Measurements from ENCODE around the gene TEX52. TPM values are rescaled to one million over a fixed set of nuclear protein-coding genes. Genes with fewer than 3 reads are reported as not detected.

The TEX52 gene
- polyA plus RNA-seq, 4 donors: 0.22 to 2.5 TPM; not detected in 2

- WGBS, 3 donors: 61 to 72% (median 64%) methylated on average over 5 of the region's 5 CpGs
- Histone ChIP-seq H3K27ac (ENCODE audit: low read depth in 1 of 3, low read length in 2 of 3) (peak overlapping the region in 1 of 3 donors; percentile 39), H3K36me3 (ENCODE audit: control insufficient read depth in 3 of 3, insufficient read depth in 2 of 3, low read depth in 1 of 3, low read length in 3 of 3) (peaks cover 15 to 49% (median 21%) of the 10 kb centered on the region in 3 donors)
Observed at GRCh38 chr12:2804393-2805142, 52.3 kb downstream of the TEX52 start.

GRCh38 chr12:2803635-2804392 is 53.0 kb downstream of the TEX52 start:
- Histone ChIP-seq H3K27me3 (ENCODE audit: control insufficient read depth in 3 of 3, insufficient read depth in 3 of 3, low read length in 3 of 3) (no peaks in the 10 kb centered on the region), H3K9me3 (ENCODE audit: control insufficient read depth in 2 of 2, insufficient read depth in 1 of 2, low read depth in 1 of 2, low read length in 1 of 2) (no peaks in the 10 kb centered on the region), H3K36me3 (ENCODE audit: control insufficient read depth in 3 of 3, insufficient read depth in 2 of 3, low read depth in 1 of 3, low read length in 3 of 3) (peaks cover 20 to 53% (median 22%) of the 10 kb centered on the region in 3 donors), H3K4me3 (ENCODE audit: low read depth in 1 of 3, low read length in 3 of 3) (no peak overlapping the region), H3K4me1 (ENCODE audit: control insufficient read depth in 3 of 3, insufficient read depth in 2 of 3, low read depth in 1 of 3, low read length in 2 of 3) (peaks cover 0 to 7% (median 0%) of the 10 kb centered on the region in 3 donors), H3K27ac (ENCODE audit: low read depth in 1 of 3, low read length in 2 of 3) (peak overlapping the region in 1 of 3 donors; percentile 39)
- DNase-seq: no peak
- WGBS, 3 donors: 77 to 83% (median 80%) methylated on average over 7 of the region's 7 CpGs
- no peak for FAIRE-seq

More at GRCh38 chr12:2804393-2805142, 52.3 kb downstream of the TEX52 start:
- Histone ChIP-seq H3K9me3 (ENCODE audit: control insufficient read depth in 2 of 2, insufficient read depth in 1 of 2, low read depth in 1 of 2, low read length in 1 of 2) (no peaks in the 10 kb centered on the region), H3K4me3 (ENCODE audit: low read depth in 1 of 3, low read length in 3 of 3) (no peak overlapping the region), H3K27me3 (ENCODE audit: control insufficient read depth in 3 of 3, insufficient read depth in 3 of 3, low read length in 3 of 3) (no peaks in the 10 kb centered on the region), H3K4me1 (ENCODE audit: control insufficient read depth in 3 of 3, insufficient read depth in 2 of 3, low read depth in 1 of 3, low read length in 2 of 3) (peaks cover 0 to 7% (median 0%) of the 10 kb centered on the region in 3 donors)
- FAIRE-seq (no peak), DNase-seq (peak in 1 of 2 donors; percentile 67)

- H3K27me3 ChIP-seq (ENCODE audit: control insufficient read depth in 3 of 3, insufficient read depth in 3 of 3, low read length in 3 of 3): no peaks in the 10 kb centered on the region
- no peak overlapping the region for H3K4me3 ChIP-seq (ENCODE audit: low read depth in 1 of 3, low read length in 3 of 3)
- no peaks in the 10 kb centered on the region for H3K9me3 ChIP-seq (ENCODE audit: control insufficient read depth in 2 of 2, insufficient read depth in 1 of 2, low read depth in 1 of 2, low read length in 1 of 2)
- no peak for DNase-seq
- no peak for FAIRE-seq
- H3K36me3 ChIP-seq (ENCODE audit: control insufficient read depth in 3 of 3, insufficient read depth in 2 of 3, low read depth in 1 of 3, low read length in 3 of 3): peaks cover 21 to 62% (median 22%) of the 10 kb centered on the region in 3 donors
- peaks cover 0 to 12% (median 0%) of the 10 kb centered on the region in 3 donors for H3K4me1 ChIP-seq (ENCODE audit: control insufficient read depth in 3 of 3, insufficient read depth in 2 of 3, low read depth in 1 of 3, low read length in 2 of 3)
- no peak overlapping the region for H3K27ac ChIP-seq (ENCODE audit: low read depth in 1 of 3, low read length in 2 of 3)
- WGBS, 3 donors: 77 to 82% (median 80%) methylated on average over 16 of the region's 16 CpGs
Observed at GRCh38 chr12:2801044-2801783, 55.6 kb downstream of the TEX52 start.

- Histone ChIP-seq H3K27ac (ENCODE audit: low read depth in 1 of 3, low read length in 2 of 3) (no peak overlapping the region), H3K4me3 (ENCODE audit: low read depth in 1 of 3, low read length in 3 of 3) (no peak overlapping the region), H3K36me3 (ENCODE audit: control insufficient read depth in 3 of 3, insufficient read depth in 2 of 3, low read depth in 1 of 3, low read length in 3 of 3) (peaks cover 18 to 58% (median 21%) of the 10 kb centered on the region in 3 donors), H3K27me3 (ENCODE audit: control insufficient read depth in 3 of 3, insufficient read depth in 3 of 3, low read length in 3 of 3) (no peaks in the 10 kb centered on the region), H3K9me3 (ENCODE audit: control insufficient read depth in 2 of 2, insufficient read depth in 1 of 2, low read depth in 1 of 2, low read length in 1 of 2) (no peaks in the 10 kb centered on the region), H3K4me1 (ENCODE audit: control insufficient read depth in 3 of 3, insufficient read depth in 2 of 3, low read depth in 1 of 3, low read length in 2 of 3) (peaks cover 0 to 12% (median 0%) of the 10 kb centered on the region in 3 donors)
- 76 to 88% (median 83%) methylated on average over 3 of the region's 3 CpGs for WGBS, 3 donors
- no peak for DNase-seq
- FAIRE-seq: no peak
Observed at GRCh38 chr12:2800046-2800570, 56.7 kb downstream of the TEX52 start.

Other genes starting within 250 kb of the TEX52 start
- gene FKBP4, start 62.1 kb downstream of the TEX52 start, polyA plus RNA-seq: 10 to 100 TPM; 20.3 to 48.6 (median 34.4) TPM
- gene ITFG2, start 44.4 kb downstream of the TEX52 start, polyA plus RNA-seq: 10 to 100 TPM; 17.0 to 45.9 (median 22.3) TPM
- 1 to 10 TPM in 2 of 4 donors, under 1 TPM in 1, not detected in 1; 0.22 to 4.0 (median 3.1) TPM for gene NRIP2, start 22.0 kb downstream of the TEX52 start, polyA plus RNA-seq
- 10 to 100 TPM in 2 of 4 donors, 1 to 10 TPM in 2; 2.4 to 38.8 (median 10.3) TPM for gene FOXM1, start 20.1 kb upstream of the TEX52 start, polyA plus RNA-seq
- gene RHNO1, start 20.2 kb upstream of the TEX52 start, polyA plus RNA-seq: 10 to 100 TPM; 15.7 to 25.1 (median 19.6) TPM
- gene TULP3, start 33.9 kb upstream of the TEX52 start, polyA plus RNA-seq: 10 to 100 TPM in 1 of 4 donors, 1 to 10 TPM in 3; 3.1 to 10.5 (median 5.5) TPM
- 10 to 100 TPM in 2 of 4 donors, 1 to 10 TPM in 2; 2.3 to 18.7 (median 10.3) TPM for gene TEAD4, start 102.4 kb upstream of the TEX52 start, polyA plus RNA-seq
- gene TSPAN9, start 220.3 kb upstream of the TEX52 start, polyA plus RNA-seq: 10 to 100 TPM in 2 of 4 donors, 1 to 10 TPM in 2; 1.3 to 25.5 (median 12.8) TPM